Spleen (tissue), 11 donors: ENCODE measurements around the gene CCNE1. TPM values are rescaled to one million over a fixed set of nuclear protein-coding genes. Genes with fewer than 3 reads are reported as not detected.

Experiments
- DNase-seq: peaks from one replicate; pipeline ENCODE4 v3.0.0-alpha.2; 2020
- H3K27ac ChIP-seq, 8 donors: fragments of 200-600 bp; sonication (generic) in 7 of 8; 1 replicate in 4 of 8; 2 replicates in 4 of 8; pipeline versions ENCODE4 v1.5.0 to v1.8.0; 2016 to 2021; ENCODE audit warnings: inconsistent platforms in 4 of 8, mild to moderate bottlenecking in 4 of 8, moderate library complexity in 1 of 8
- H3K27me3 ChIP-seq, 7 donors: fragments of 200-600 bp; sonication (generic) in 6 of 7; replicated peaks in 1 of 7; 1 replicate in 4 of 7; 2 replicates in 3 of 7; pipeline versions ENCODE4 v1.5.0 to v1.8.0; 2016 to 2021; ENCODE audit warnings: inconsistent platforms in 3 of 7, mild to moderate bottlenecking in 1 of 7
- H3K36me3 ChIP-seq, 6 donors: fragments of 200-600 bp; sonication (generic) in 5 of 6; 1 replicate in 4 of 6; 2 replicates in 2 of 6; pipeline versions ENCODE4 v1.5.0 to v1.8.0; 2016 to 2021; ENCODE audit warnings: inconsistent platforms in 2 of 6
- H3K4me1 ChIP-seq, 6 donors: fragments of 200-600 bp; sonication (generic) in 5 of 6; 1 replicate in 3 of 6; 2 replicates in 3 of 6; pipeline versions ENCODE4 v1.5.0 to v1.8.0; 2016 to 2021; ENCODE audit warnings: inconsistent platforms in 3 of 6
- H3K4me3 ChIP-seq, 8 donors: fragments of 200-600 bp; sonication (generic) in 7 of 8; 1 replicate in 4 of 8; 2 replicates in 4 of 8; pipeline versions ENCODE4 v1.5.0 to v1.8.0; 2016 to 2021; ENCODE audit warnings: inconsistent platforms in 4 of 8, mild to moderate bottlenecking in 4 of 8, moderate library complexity in 2 of 8
- H3K9me3 ChIP-seq, 8 donors: fragments of 200-600 bp; sonication (generic) in 7 of 8; 1 replicate in 4 of 8; 2 replicates in 4 of 8; pipeline versions ENCODE4 v1.5.0 to v1.8.0; 2016 to 2021; ENCODE audit warnings: inconsistent platforms in 4 of 8
- POLR2A ChIP-seq, 3 donors: fragments of 450-650 bp; IDR thresholded peaks; one replicate each; pipeline ENCODE4 v1.5.1; 2017; ENCODE audit warnings: antibody characterized with exemption in 3 of 3, mild to moderate bottlenecking in 1 of 3
- POLR2AphosphoS5 ChIP-seq, 3 donors: sonication (generic); formaldehyde crosslinking; IDR thresholded peaks; one replicate each; pipeline ENCODE4 v1.5.1; 2017; ENCODE audit warnings: antibody characterized with exemption in 3 of 3
- WGBS, 5 donors: extraction: QIAGEN DNeasy Blood & Tissue Kit in 3 of 5; methylation state at CpG; one replicate each; pipeline versions ENCODE4 v1.1.5 to v1.1.7; 2013 to 2018; 5-methylcytosine and 5-hydroxymethylcytosine counted together
- intact Hi-C: fragments of 100-400 bp; cut with DNase I; formaldehyde crosslinking; loops from one replicate; pipeline ENCODE4 v1.15.0; 2023; ENCODE audit warnings: low total_unique reads
- polyA plus RNA-seq, 3 donors: library from polyadenylated mRNA; stranded (reverse); fragments of 200-250 nt; gene quantifications; one replicate each; pipeline ENCODE4 v1.2.1, GENCODE V29; 2013
- total RNA-seq, 7 donors: library from RNA; depleted of rRNA in 3 of 7; stranded (reverse); fragments of >200 nt in 3 of 7; fragmentation: NEBNext Ultra II Directional in 4 of 7; extraction: Animal tissue kit (Norgen Biotek cat#: 25700) in 4 of 7; gene quantifications; one replicate each; pipeline versions ENCODE4 v1.1.0 to v1.2.1, GENCODE V29; 2016 to 2021
- TF ChIP-seq, protein P1 (sequence below), 11 experiments: fragments of 200-600 bp in 7 of 11; fragments of 450-650 bp in 4 of 11; sonication (generic) in 4 of 11; IDR thresholded peaks in 8 of 11; conservative IDR thresholded peaks in 3 of 11; 1 replicate in 7 of 11; 2 replicates in 4 of 11; pipeline versions ENCODE4 v1.4.0 to v1.8.0; 2016 to 2021; ENCODE audit warnings: antibody characterized with exemption in 11 of 11, inconsistent platforms in 4 of 11, mild to moderate bottlenecking in 1 of 11
- donor health status: healthy with polysubstance abuse.
- donor health status: DM: no; HTN: no; CAD: no; lungs with moderate emphysema.
- donor health status: DM: no; HTN: no; CAD: no.
- donor health status: Bipolar disorder and iron deficiency.
- donor health status: healthy.
- donor health status: DM: no; HTN: no; CAD: no.
- donor health status: DM: yes; HTN: yes; CAD: no.

CCNE1 gene
- total and polyA plus RNA-seq, 10 donors = 2.3 to 4.8 (median 3.9) TPM

DNA sequence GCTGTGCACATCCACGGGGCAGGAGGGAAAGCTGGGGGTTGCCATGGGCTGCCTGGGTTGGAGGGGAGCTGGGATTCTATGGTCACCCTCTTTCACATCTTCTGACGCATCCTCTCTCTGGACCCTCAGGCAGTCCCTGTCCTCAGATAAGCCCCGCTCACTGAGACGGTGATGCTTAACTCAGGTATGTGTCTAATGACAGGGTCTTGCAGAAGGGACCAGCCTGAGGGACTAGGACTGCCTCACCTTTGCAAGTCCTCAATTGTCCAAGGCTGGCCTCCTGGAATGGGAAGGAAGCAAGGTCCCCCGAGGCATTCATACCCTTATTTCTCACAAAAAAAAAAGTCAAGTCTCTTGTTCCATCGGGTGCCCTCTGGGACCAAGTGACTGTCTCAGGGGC is 37.7 kb upstream of the CCNE1 start:
- DNase-seq = no peak
- Histone ChIP-seq H3K36me3 (no peaks in the 10 kb centered on the region), H3K4me1 (no peaks in the 10 kb centered on the region), H3K27ac (no peak overlapping the region), H3K27me3 (peaks cover 0 to 5% (median 0%) of the 10 kb centered on the region in 7 donors), H3K9me3 (no peaks in the 10 kb centered on the region), H3K4me3 (no peak overlapping the region)
- intact Hi-C loops = no loop called here
- 80 to 96% (median 93%) methylated on average over 5 to 6 of the region's 6 CpGs for WGBS, 5 donors
- TF ChIP-seq, protein P1, sequence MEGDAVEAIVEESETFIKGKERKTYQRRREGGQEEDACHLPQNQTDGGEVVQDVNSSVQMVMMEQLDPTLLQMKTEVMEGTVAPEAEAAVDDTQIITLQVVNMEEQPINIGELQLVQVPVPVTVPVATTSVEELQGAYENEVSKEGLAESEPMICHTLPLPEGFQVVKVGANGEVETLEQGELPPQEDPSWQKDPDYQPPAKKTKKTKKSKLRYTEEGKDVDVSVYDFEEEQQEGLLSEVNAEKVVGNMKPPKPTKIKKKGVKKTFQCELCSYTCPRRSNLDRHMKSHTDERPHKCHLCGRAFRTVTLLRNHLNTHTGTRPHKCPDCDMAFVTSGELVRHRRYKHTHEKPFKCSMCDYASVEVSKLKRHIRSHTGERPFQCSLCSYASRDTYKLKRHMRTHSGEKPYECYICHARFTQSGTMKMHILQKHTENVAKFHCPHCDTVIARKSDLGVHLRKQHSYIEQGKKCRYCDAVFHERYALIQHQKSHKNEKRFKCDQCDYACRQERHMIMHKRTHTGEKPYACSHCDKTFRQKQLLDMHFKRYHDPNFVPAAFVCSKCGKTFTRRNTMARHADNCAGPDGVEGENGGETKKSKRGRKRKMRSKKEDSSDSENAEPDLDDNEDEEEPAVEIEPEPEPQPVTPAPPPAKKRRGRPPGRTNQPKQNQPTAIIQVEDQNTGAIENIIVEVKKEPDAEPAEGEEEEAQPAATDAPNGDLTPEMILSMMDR (IDR thresholded peaks at IDR 0.05 in 8 of 11, conservative IDR thresholded peaks at IDR 0.05 in 3 of 11) = no peak
- TF ChIP-seq POLR2A (IDR thresholded peaks at IDR 0.05) (no peak), POLR2AphosphoS5 (IDR thresholded peaks at IDR 0.05) (no peak)

DNA sequence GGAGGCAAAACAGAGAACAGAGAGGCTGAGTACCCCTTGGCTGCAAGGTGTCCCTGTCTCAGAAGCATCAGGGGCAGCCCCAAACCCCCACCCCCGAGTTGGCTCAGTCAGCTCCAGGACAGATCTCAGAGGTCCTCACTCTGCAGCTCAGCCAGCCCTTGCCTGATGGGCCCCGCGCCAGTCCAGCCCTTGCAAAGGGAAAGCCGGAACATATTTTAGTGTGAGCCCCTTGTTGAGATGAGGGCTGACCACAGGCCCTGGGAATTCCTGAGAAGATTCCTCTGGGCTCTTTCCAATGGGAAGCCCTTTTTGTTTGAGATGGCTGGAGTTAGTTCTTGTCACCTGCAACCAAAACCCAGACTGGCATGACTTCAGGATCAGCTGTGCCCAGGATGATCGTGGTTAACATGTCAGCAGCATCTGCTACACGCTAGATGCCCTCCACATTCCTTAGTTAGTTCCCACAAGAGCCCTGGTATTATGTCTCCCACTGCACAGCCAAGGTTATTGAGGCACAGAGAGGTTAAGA is 33.9 kb upstream of the CCNE1 start:
- TF ChIP-seq, protein P1 (IDR thresholded peaks at IDR 0.05 in 8 of 11, conservative IDR thresholded peaks at IDR 0.05 in 3 of 11) = no peak
- TF ChIP-seq POLR2AphosphoS5 (IDR thresholded peaks at IDR 0.05) = no peak
- no peak for TF ChIP-seq POLR2A (IDR thresholded peaks at IDR 0.05)
- H3K27me3 ChIP-seq = peaks cover 0 to 11% (median 0%) of the 10 kb centered on the region in 7 donors
- WGBS, 5 donors = 77 to 91% (median 82%) methylated on average over 5 to 6 of the region's 6 CpGs
- no peaks in the 10 kb centered on the region for H3K9me3 ChIP-seq
- H3K27ac ChIP-seq = no peak overlapping the region
- H3K4me3 ChIP-seq = no peak overlapping the region
- intact Hi-C loops = no loop called here
- H3K4me1 ChIP-seq = no peaks in the 10 kb centered on the region
- DNase-seq = no peak
- no peaks in the 10 kb centered on the region for H3K36me3 ChIP-seq

DNA sequence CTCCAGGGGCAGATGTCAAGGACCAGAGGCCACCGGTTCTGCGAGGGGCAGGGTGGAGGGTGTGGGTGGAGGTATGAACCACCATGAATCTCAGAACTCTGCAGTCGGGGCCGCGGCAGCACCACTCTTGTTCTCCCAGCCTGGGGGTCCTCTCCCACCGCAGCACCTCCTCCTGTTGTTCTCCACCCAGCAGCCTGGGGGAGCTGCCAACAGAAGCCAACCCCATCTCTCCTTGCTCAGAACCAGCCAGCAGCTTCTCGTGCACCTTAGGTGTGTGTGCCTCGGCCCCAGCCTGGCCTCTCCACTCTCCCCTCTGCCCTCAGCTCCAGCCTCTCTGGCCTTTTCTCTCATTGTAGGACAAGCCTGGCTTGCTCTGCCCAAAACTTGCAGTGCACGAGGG is 31.9 kb upstream of the CCNE1 start:
- TF ChIP-seq POLR2AphosphoS5 (IDR thresholded peaks at IDR 0.05) (no peak), POLR2A (IDR thresholded peaks at IDR 0.05) (no peak)
- TF ChIP-seq, protein P1 (IDR thresholded peaks at IDR 0.05 in 8 of 11, conservative IDR thresholded peaks at IDR 0.05 in 3 of 11) = no peak
- WGBS, 5 donors = 42 to 52% (median 44%) methylated on average over 8 to 9 of the region's 9 CpGs
- no peak for DNase-seq
- H3K27me3 ChIP-seq = peaks cover 0 to 8% (median 0%) of the 10 kb centered on the region in 7 donors
- intact Hi-C loops = no loop called here
- no peaks in the 10 kb centered on the region for H3K36me3 ChIP-seq
- H3K4me3 ChIP-seq = no peak overlapping the region
- H3K4me1 ChIP-seq = no peaks in the 10 kb centered on the region
- no peak overlapping the region for H3K27ac ChIP-seq
- no peaks in the 10 kb centered on the region for H3K9me3 ChIP-seq

DNA sequence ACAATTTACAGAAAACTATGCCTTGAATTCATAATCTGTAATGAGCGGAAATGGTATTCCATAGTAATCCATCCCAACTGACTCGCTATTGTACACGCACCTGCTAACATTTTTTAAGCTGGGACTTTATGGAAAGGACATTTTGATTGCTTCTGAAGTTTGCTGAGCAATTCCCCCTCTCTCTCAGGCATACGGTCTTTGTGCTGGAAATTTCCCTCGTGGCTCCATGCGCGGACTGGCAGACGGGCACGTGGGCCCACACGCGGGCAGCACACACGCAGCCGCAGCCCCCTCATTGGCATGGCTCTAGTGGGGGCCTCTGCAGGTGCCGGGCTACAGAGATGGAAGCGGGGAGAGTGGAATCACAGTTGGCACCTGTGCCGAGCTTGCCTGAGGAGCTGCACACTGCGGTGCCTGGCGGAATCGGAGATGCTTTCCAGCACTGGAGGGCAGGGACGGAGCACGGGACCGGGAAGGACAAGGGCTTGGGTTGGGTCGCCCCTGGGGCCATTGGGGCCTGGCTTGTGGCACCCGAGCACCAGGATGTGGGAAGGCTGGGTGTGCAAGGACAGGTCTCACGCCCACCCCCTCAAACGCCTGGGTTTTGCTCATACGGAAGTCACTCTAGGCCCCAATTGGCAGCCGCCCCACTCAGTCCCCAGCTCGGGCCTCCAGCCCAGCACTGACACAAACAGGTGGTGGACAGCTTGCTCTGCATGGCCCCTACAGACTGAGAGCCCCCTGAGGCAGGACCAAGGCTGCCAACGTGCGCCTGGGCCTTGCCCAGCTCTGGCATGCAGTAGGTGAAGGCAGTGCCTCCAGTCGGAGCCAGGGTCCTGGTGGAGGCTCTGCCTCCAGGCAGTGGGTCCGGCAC is 30.2 kb upstream of the CCNE1 start:
- Histone ChIP-seq H3K27me3 (peaks cover 0 to 8% (median 0%) of the 10 kb centered on the region in 7 donors), H3K4me1 (no peaks in the 10 kb centered on the region), H3K27ac (no peak overlapping the region), H3K36me3 (no peaks in the 10 kb centered on the region), H3K4me3 (no peak overlapping the region), H3K9me3 (no peaks in the 10 kb centered on the region)
- 80 to 90% (median 85%) methylated on average over 26 to 33 of the region's 33 CpGs for WGBS, 5 donors
- DNase-seq = no peak
- intact Hi-C loops = no loop called here
- TF ChIP-seq POLR2AphosphoS5 (IDR thresholded peaks at IDR 0.05) (no peak), POLR2A (IDR thresholded peaks at IDR 0.05) (no peak)
- TF ChIP-seq, protein P1 (IDR thresholded peaks at IDR 0.05 in 8 of 11, conservative IDR thresholded peaks at IDR 0.05 in 3 of 11) = no peak
